NCI-H526 treated with DMSO at 0.1 percent for 48 hours (cell line): ENCODE data around the gene CCNQ.

Source experiments
- DNase-seq: peaks from one replicate; lab custom pipeline; 2025; lab: John Stamatoyannopoulos, UW

Gene CCNQ

DNA sequence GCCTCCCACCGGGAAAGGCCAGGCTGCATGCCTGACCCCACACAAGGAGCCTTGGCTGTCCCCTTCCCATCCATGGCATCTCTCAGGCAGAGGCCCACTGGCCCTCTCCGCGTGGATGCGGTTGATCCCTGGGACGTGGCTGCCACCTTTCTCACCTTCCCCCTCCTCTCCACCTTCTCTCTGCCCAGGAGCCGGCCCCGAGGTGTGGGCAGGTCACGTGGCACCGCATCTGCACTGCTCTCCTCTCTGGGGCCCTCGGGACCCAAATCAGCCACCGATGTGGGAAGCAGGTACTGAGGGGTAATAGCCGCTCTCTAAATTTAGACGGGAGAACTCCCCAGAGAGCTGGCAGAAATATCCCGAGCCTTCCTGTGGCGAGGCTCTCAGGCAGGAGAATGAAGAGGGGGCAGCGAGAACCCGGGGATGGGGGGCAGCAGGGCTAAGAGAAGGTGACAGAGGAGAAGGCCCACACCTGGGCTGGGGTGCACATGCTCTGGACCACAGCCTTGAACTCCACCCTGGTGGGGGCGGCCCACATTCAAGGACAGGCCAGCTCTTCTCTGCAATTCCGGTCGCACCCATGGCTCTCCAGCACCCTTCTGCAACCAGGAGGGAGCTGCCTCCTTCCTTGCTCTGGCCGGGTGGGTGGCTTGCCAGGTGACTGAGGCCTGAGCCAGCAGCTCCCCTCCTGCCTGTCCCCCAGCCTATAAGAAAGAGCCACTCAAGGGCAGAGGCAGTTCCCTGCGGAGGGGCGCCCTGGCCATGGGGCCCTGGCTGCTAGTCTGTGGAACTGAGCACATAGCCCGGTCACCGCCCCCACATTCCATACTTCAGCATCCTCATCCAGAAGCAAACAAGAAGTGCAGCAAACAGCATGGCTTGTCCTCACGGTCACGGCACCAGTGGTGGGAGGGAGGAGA is 38.4 kb upstream of the CCNQ start:
- DNase-seq: no peak

DNA sequence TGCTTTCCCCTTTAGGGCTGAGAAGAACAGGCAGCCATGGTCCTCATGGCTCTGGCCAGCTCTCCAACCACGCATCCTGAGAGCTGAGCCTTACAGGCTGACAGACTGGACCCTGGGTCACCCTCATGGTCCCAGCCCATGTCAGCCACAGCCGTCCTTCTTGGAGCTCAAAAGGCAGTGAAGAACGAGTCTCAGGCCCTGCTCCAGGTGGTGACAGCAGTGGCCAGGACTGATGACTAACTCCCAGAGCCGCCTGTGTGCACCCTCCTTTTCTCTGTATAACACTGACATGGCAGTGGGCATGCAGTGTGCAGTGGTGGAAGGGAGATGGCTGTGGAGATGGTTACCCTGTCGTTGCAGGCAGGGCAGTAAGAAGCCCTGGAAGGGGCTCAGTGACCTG is 37.8 kb upstream of the CCNQ start:
- DNase-seq: no peak

- peak; percentile 11 for DNase-seq
Measured at GRCh38 chrX:153635788-153636668, 37.1 kb upstream of the CCNQ start.

DNA sequence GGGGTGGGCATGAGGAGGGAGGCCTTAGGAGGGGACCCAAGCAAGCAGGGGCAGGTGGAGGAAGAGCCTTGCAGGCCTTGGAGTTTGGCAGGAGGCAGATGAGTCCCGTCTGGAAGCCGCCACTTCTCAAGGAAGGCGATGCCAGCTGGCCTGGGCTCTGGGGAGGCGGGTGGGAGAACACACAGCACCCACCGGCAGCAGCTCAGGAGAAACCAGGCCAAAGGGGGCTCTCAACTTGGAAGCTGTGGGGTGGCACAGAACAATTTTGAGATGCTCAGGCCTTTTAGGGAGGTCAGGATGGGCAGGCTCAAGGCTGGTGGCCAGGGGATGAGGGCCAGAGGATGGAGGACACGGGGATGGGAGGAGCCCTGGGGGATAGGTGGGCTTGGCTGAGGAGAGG is 36.4 kb upstream of the CCNQ start:
- DNase-seq: no peak

GRCh38 chrX:153634832-153635231 is 35.9 kb upstream of the CCNQ start:
- DNase-seq: no peak

- no peak for DNase-seq
Measured at GRCh38 chrX:153634236-153634635, 35.3 kb upstream of the CCNQ start.

GRCh38 chrX:153633607-153634180 is 34.8 kb upstream of the CCNQ start:
- DNase-seq: no peak

DNA sequence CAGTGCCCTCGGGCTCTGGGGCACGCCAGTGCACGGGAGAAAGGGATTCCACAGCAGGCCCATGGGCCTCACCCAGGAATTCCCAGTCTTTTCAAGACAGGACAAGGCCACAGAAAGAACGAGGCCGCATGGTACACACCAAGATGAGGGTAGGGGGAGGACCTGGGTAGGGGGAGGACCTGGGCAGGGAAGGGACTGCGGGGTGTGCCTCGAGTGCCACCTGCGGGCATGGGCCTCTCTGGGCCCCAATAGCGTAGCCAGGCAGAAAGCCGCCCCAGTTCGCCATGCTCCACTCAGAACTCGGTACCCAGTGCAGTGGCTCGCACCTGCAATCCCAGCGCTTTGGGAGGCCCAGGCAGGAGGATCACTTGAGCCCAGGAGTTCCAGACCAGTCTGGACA is 34.1 kb upstream of the CCNQ start:
- DNase-seq: no peak

- DNase-seq: no peak
Measured at GRCh38 chrX:153632595-153632946, 33.6 kb upstream of the CCNQ start.

DNA sequence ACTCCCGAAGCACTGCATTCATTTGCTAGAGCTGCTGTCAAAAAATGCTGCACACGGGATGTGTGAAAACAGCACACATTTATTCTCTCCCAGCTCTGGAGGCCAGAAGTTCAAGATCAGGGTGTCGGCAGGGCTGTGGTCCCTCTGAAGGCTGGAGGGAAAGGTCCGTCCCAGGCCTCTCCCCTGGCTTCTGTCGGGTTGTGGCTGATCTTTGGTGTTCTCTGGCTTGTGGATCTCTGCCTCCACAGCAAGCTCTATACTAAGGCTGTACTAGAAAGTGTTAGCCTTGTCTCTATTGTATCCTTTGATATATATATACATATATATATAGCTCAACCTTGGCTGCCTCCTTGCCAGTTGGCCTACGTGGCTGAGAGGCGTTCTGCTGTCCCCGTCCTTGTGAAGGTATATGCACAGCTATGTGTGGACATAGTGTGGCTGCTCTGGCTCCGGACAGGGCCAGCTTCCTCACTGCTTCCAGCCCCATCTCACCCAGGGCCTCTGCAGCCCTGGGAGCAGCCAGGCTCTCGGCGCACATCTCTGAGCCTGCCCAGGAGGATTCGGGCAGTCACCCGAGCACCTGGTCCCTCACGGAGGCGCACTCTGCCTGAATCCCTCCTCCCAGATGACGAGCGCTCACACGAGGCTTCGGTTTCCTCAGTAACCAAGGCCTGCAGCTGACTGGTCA is 33.1 kb upstream of the CCNQ start:
- no peak for DNase-seq

- DNase-seq: no peak
Measured at GRCh38 chrX:153631346-153631745, 32.4 kb upstream of the CCNQ start.

DNA sequence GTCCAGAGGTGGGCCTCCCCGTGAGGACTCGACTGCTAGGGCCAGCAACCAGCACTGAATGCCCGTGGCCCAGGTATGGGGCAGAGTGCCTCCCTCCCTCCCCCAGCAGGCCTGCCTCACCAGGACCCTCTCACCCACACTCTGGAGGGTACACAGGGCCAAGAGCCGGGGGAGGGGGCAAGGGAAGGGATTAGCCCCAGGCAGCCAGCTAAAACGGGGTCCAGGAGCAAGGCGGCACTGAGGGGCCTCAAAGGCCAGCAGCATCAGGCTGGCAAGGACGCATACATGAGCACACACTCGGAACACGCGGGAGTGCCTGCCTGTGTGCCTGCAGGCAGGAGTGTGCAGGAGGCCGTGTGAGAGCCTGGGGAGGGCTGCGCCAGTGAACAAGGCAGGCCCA is 29.7 kb upstream of the CCNQ start:
- DNase-seq: no peak

DNA sequence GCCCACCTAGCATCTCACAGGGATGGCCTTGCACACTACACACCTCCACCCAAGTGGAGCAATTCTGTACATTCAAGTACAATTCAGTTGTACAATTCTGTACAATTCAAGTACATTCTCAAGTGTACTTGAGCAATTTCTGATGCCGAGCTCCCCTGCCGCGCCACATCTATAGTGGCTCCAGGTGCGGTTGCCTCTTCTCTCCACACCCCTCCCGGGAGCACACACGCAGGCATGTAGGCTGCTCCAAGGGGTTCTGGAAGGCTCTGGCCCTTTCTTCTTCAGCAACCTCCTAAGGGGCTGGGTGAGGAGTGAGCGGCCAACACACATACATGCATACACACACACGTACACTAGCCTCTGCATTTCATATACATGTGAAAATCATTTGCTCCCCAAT is 29.2 kb upstream of the CCNQ start:
- DNase-seq: no peak

DNA sequence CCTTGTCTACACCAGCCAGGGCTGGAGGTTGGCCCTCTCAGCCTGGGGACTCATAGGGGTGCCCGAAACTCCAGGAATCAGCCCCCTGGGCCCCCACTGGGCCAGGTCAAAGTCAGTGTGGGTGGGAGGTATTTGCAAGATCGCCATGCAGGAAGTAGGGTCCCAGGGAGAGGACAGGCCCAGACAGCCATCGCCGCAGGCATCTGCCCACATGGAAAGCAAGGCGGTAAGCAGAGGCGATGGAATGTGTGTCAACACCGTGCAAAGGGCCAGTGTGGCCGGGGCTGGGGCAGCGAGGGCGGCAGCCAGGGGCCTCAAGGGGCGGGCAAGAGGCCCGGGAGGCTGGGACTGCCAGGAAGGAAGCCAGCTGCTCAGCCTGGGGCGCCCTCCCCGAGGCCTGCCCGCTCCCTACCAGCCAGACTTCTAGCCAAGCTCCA is 28.8 kb upstream of the CCNQ start:
- DNase-seq: no peak

- no peak for DNase-seq
Measured at GRCh38 chrX:153626863-153627674, 28.1 kb upstream of the CCNQ start.

- DNase-seq: no peak
Measured at GRCh38 chrX:153626025-153626633, 27.2 kb upstream of the CCNQ start.

GRCh38 chrX:153625271-153626024 is 26.5 kb upstream of the CCNQ start:
- DNase-seq: no peak

DNA sequence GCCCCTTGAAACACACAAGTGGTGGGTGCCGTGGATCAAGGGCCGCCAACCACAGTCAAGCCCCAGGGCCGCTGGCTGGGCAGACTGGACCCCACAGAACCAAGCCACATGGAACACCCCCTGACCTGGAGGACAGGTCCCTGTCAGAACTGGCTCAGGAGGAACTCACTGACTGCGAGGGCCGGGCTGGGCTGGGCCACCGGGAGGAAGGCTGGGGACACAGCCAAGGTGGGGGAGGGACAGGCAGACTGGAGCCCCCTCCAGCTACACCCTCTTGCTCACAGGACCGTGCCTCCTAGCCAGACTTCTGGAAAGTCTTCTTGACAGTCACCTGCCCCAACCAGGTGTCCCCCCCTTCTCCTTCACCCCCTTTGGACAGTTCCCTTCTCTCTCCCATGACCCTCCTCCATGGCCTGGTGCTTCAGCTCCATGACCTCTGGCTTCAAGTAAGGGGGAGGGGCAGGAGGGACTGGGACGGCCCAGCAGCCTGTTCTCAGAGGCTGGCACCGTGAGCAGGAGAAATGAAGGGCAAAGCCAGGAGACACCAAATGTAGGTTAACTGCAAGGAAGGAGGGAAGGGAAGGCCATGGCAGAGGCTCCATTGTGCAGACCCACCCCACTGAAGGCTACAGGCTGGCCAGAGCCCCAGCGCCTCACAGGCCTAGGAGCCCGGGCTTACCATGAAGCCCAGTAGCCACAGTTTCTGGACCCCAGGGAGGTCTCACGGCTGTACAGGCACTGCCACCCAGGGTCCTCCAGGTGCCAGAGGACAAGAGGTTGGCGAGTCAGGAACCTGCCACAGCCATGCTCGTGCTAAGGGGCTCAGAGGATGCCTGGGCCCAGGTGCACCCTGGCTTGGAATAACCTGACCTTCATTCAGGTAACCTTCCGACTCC is 25.5 kb upstream of the CCNQ start:
- no peak for DNase-seq
